ENCODE results near the gene TMEM131L. TPM values are rescaled to one million over a fixed set of nuclear protein-coding genes. Genes with fewer than 3 reads are reported as not detected.
A peak's percentile ranks its signal among the peaks of the same experiment; 100 is the strongest.
"Not testable (repeated sequence)": the region's sequence is repeated elsewhere in the genome, so short reads cannot be mapped to it uniquely, and the experiment has no call there.

TMEM131L gene
- total RNA-seq, 2 donors from 2014 or later = 19.1 to 30.9 TPM

GRCh38 chr4:153434190-153434589 is 32.0 kb upstream of the TMEM131L start:
- no peak for ATAC-seq (replicated peaks)
- H3K4me3 Mint-ChIP-seq = peak overlapping the region; percentile 86
- no peaks in the 10 kb centered on the region for H3K27me3 Mint-ChIP-seq
- no peaks in the 10 kb centered on the region for H3K36me3 Mint-ChIP-seq (ENCODE audit: low read depth)
- H3K27ac Mint-ChIP-seq = peak overlapping the region; percentile 86
- H3K4me1 Mint-ChIP-seq = peaks cover 27% of the 10 kb centered on the region
- H3K9me3 Mint-ChIP-seq = no peaks in the 10 kb centered on the region

- H3K4me1 Mint-ChIP-seq = peaks cover 18% of the 10 kb centered on the region
- H3K4me3 Mint-ChIP-seq = peak overlapping the region; percentile 85
- peak; percentile 92 for ATAC-seq (replicated peaks)
- H3K9me3 Mint-ChIP-seq = no peaks in the 10 kb centered on the region
- no peaks in the 10 kb centered on the region for H3K27me3 Mint-ChIP-seq
- peak overlapping the region; percentile 80 for H3K27ac Mint-ChIP-seq
- no peaks in the 10 kb centered on the region for H3K36me3 Mint-ChIP-seq (ENCODE audit: low read depth)
Observed at GRCh38 chr4:153438916-153439756, 27.0 kb upstream of the TMEM131L start.

GRCh38 chr4:153439831-153440230 is 26.3 kb upstream of the TMEM131L start:
- ATAC-seq (replicated peaks) = no peak
- Mint-ChIP-seq H3K4me1 (peaks cover 14% of the 10 kb centered on the region), H3K27ac (no peak overlapping the region), H3K4me3 (peak overlapping the region; percentile 85), H3K36me3 (ENCODE audit: low read depth) (no peaks in the 10 kb centered on the region), H3K27me3 (no peaks in the 10 kb centered on the region), H3K9me3 (no peaks in the 10 kb centered on the region)

GRCh38 chr4:153440475-153440874 is 25.7 kb upstream of the TMEM131L start:
- no peaks in the 10 kb centered on the region for H3K9me3 Mint-ChIP-seq

GRCh38 chr4:153447175-153447905 is 18.8 kb upstream of the TMEM131L start:
- H3K4me3 Mint-ChIP-seq = no peak overlapping the region
- no peak overlapping the region for H3K27ac Mint-ChIP-seq
- no peaks in the 10 kb centered on the region for H3K27me3 Mint-ChIP-seq
- H3K9me3 Mint-ChIP-seq = no peaks in the 10 kb centered on the region
- ATAC-seq (replicated peaks) = no peak
- H3K4me1 Mint-ChIP-seq = peaks cover 16% of the 10 kb centered on the region
- no peaks in the 10 kb centered on the region for H3K36me3 Mint-ChIP-seq (ENCODE audit: low read depth)

More at GRCh38 chr4:153440475-153440874, 25.7 kb upstream of the TMEM131L start:
- peak overlapping the region; percentile 26 for H3K27ac Mint-ChIP-seq
- H3K4me1 Mint-ChIP-seq = peaks cover 14% of the 10 kb centered on the region
- no peak overlapping the region for H3K4me3 Mint-ChIP-seq
- H3K36me3 Mint-ChIP-seq (ENCODE audit: low read depth) = no peaks in the 10 kb centered on the region
- no peak for ATAC-seq (replicated peaks)
- H3K27me3 Mint-ChIP-seq = no peaks in the 10 kb centered on the region

- Mint-ChIP-seq H3K27me3 (no peaks in the 10 kb centered on the region), H3K27ac (no peak overlapping the region), H3K9me3 (no peaks in the 10 kb centered on the region)
Observed at GRCh38 chr4:153448003-153448731, 18.0 kb upstream of the TMEM131L start.

GRCh38 chr4:153449338-153449737 is 16.8 kb upstream of the TMEM131L start:
- Mint-ChIP-seq H3K4me3 (peak overlapping the region; percentile 83), H3K27ac (no peak overlapping the region), H3K27me3 (no peaks in the 10 kb centered on the region), H3K9me3 (no peaks in the 10 kb centered on the region), H3K36me3 (ENCODE audit: low read depth) (no peaks in the 10 kb centered on the region), H3K4me1 (peaks cover 16% of the 10 kb centered on the region)
- ATAC-seq (replicated peaks) = no peak

More at GRCh38 chr4:153448003-153448731, 18.0 kb upstream of the TMEM131L start:
- H3K4me1 Mint-ChIP-seq = peaks cover 16% of the 10 kb centered on the region
- ATAC-seq (replicated peaks) = no peak
- no peak overlapping the region for H3K4me3 Mint-ChIP-seq
- no peaks in the 10 kb centered on the region for H3K36me3 Mint-ChIP-seq (ENCODE audit: low read depth)

GRCh38 chr4:153450544-153450917 is 15.6 kb upstream of the TMEM131L start:
- peak overlapping the region; percentile 83 for H3K4me3 Mint-ChIP-seq
- peak overlapping the region; percentile 90 for H3K27ac Mint-ChIP-seq
- peaks cover 16% of the 10 kb centered on the region for H3K4me1 Mint-ChIP-seq
- no peaks in the 10 kb centered on the region for H3K27me3 Mint-ChIP-seq
- H3K36me3 Mint-ChIP-seq (ENCODE audit: low read depth) = no peaks in the 10 kb centered on the region
- no peaks in the 10 kb centered on the region for H3K9me3 Mint-ChIP-seq
- peak; percentile 91 for ATAC-seq (replicated peaks)

GRCh38 chr4:153451145-153451544 is 15.0 kb upstream of the TMEM131L start:
- not testable (repeated sequence) for ATAC-seq (replicated peaks); H3K27ac Mint-ChIP-seq; H3K27me3 Mint-ChIP-seq; H3K9me3 Mint-ChIP-seq; H3K36me3 Mint-ChIP-seq (ENCODE audit: low read depth)
- Mint-ChIP-seq H3K4me1 (peaks cover 16% of the 10 kb centered on the region), H3K4me3 (peak overlapping the region; percentile 83)

GRCh38 chr4:153451911-153452657 is 14.1 kb upstream of the TMEM131L start:
- H3K4me3 Mint-ChIP-seq = peak overlapping the region; percentile 8
- no peaks in the 10 kb centered on the region for H3K9me3 Mint-ChIP-seq
- H3K36me3 Mint-ChIP-seq (ENCODE audit: low read depth) = no peaks in the 10 kb centered on the region
- no peaks in the 10 kb centered on the region for H3K27me3 Mint-ChIP-seq
- ATAC-seq (replicated peaks) = no peak
- no peak overlapping the region for H3K27ac Mint-ChIP-seq
- H3K4me1 Mint-ChIP-seq = peaks cover 16% of the 10 kb centered on the region

- Mint-ChIP-seq H3K27me3 (no peaks in the 10 kb centered on the region), H3K36me3 (ENCODE audit: low read depth) (no peaks in the 10 kb centered on the region), H3K4me1 (peaks cover 16% of the 10 kb centered on the region), H3K27ac (no peak overlapping the region), H3K4me3 (no peak overlapping the region), H3K9me3 (no peaks in the 10 kb centered on the region)
- no peak for ATAC-seq (replicated peaks)
Observed at GRCh38 chr4:153452658-153453378, 13.3 kb upstream of the TMEM131L start.

- no peak overlapping the region for H3K27ac Mint-ChIP-seq
- H3K4me1 Mint-ChIP-seq = peaks cover 16% of the 10 kb centered on the region
- no peak for ATAC-seq (replicated peaks)
- H3K27me3 Mint-ChIP-seq = no peaks in the 10 kb centered on the region
- no peak overlapping the region for H3K4me3 Mint-ChIP-seq
- no peaks in the 10 kb centered on the region for H3K9me3 Mint-ChIP-seq
- no peaks in the 10 kb centered on the region for H3K36me3 Mint-ChIP-seq (ENCODE audit: low read depth)
Observed at GRCh38 chr4:153453402-153453801, 12.8 kb upstream of the TMEM131L start.

GRCh38 chr4:153458969-153459368 is 7.2 kb upstream of the TMEM131L start:
- no peaks in the 10 kb centered on the region for H3K36me3 Mint-ChIP-seq (ENCODE audit: low read depth)
- no peaks in the 10 kb centered on the region for H3K27me3 Mint-ChIP-seq
- H3K9me3 Mint-ChIP-seq = no peaks in the 10 kb centered on the region
- no peak for ATAC-seq (replicated peaks)
- H3K27ac Mint-ChIP-seq = no peak overlapping the region
- H3K4me1 Mint-ChIP-seq = no peaks in the 10 kb centered on the region
- no peak overlapping the region for H3K4me3 Mint-ChIP-seq
